GM18505 (cell line): ENCODE data around the gene MAP4K5.
"Not testable (repeated sequence)": the region's sequence is repeated elsewhere in the genome, so short reads cannot be mapped to it uniquely, and the experiment has no call there.

ENCODE experiments used
- ATAC-seq: cut with Tn5 transposase; IDR thresholded peaks from one replicate; pipeline ENCODE4 v1.9.1; 2021; ENCODE audit not compliant: unreplicated experiment
- POLR2A ChIP-seq: IDR thresholded peaks from 4 replicates; pipeline ENCODE4 v1.6.1; 2011; ENCODE audit warnings: borderline replicate concordance; ENCODE audit not compliant: insufficient read depth, insufficient read length; ENCODE audit errors: extremely low read depth

The MAP4K5 gene

GRCh38 chr14:50524731-50525515 lies 7.4 kb downstream of the MAP4K5 start:
- no peak for TF ChIP-seq POLR2A
- no peak for ATAC-seq

GRCh38 chr14:50524060-50524459 lies 8.3 kb downstream of the MAP4K5 start:
- no peak for TF ChIP-seq POLR2A
- no peak for ATAC-seq

- TF ChIP-seq POLR2A = no peak
- no peak for ATAC-seq
Measured at GRCh38 chr14:50523271-50524041, 8.9 kb downstream of the MAP4K5 start.

- peak; percentile 56 for ATAC-seq
- no peak for TF ChIP-seq POLR2A
Measured at GRCh38 chr14:50521912-50522341, 10.4 kb downstream of the MAP4K5 start.

- peak; percentile 69 for ATAC-seq
- no peak for TF ChIP-seq POLR2A
Measured at GRCh38 chr14:50520947-50521815, 11.2 kb downstream of the MAP4K5 start.

GRCh38 chr14:50516091-50516490 lies 16.3 kb downstream of the MAP4K5 start:
- no peak for TF ChIP-seq POLR2A
- no peak for ATAC-seq

GRCh38 chr14:50512463-50512862 lies 19.9 kb downstream of the MAP4K5 start:
- ATAC-seq = no peak
- no peak for TF ChIP-seq POLR2A

- TF ChIP-seq POLR2A = no peak
- ATAC-seq = no peak
Measured at GRCh38 chr14:50510157-50510556, 22.2 kb downstream of the MAP4K5 start.

GRCh38 chr14:50507078-50507477 lies 25.3 kb downstream of the MAP4K5 start:
- not testable (repeated sequence) for ATAC-seq

- no peak for ATAC-seq
- TF ChIP-seq POLR2A = no peak
Measured at GRCh38 chr14:50501642-50502041, 30.7 kb downstream of the MAP4K5 start.

- TF ChIP-seq POLR2A = no peak
- ATAC-seq = no peak
Measured at GRCh38 chr14:50497351-50497750, 35.0 kb downstream of the MAP4K5 start.

GRCh38 chr14:50489851-50490250 lies 42.5 kb downstream of the MAP4K5 start:
- ATAC-seq = no peak
- TF ChIP-seq POLR2A = no peak

GRCh38 chr14:50488521-50488920 lies 43.8 kb downstream of the MAP4K5 start:
- ATAC-seq = no peak

More at GRCh38 chr14:50488521-50488920, 43.8 kb downstream of the MAP4K5 start:
- TF ChIP-seq POLR2A = no peak
